HG03025 (cell line): ENCODE data around the gene ALDH18A1.
"Not testable (repeated sequence)": the region's sequence is repeated elsewhere in the genome, so short reads cannot be mapped to it uniquely, and the experiment has no call there.

Experiments
- ATAC-seq: cut with Tn5 transposase; IDR thresholded peaks from one replicate; pipeline ENCODE4 v1.9.1; 2021; ENCODE audit warnings: mild to moderate bottlenecking, moderate library complexity; ENCODE audit not compliant: unreplicated experiment, low FRiP score

Gene ALDH18A1

GRCh38 chr10:95656291-95657164 is at the start of gene ALDH18A1:
Gene ALDH18A1 (minus strand): TSS chr10:95656711. CDS start chr10:95653377, 3,334 bp downstream.
- peak; percentile 84 for ATAC-seq

DNA sequence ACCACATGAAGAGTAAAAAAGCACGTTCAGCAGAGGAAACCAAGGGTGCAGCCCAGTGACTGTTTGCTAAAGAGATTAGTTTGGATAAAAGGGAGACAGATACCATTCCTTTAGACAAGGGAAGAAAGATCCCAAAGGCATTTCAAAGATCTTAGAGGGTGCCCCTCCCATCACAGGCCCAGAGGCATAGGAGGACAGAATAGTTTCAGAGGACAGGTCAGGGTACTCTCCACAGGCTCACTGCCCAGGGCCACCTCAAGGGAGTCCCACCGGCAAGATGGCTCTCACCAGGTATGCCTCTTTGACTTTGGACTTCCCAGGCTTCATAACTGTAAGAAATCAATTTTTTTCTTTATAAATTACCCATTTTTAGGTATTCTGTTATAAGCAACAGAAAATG is 41.9 kb upstream of the ALDH18A1 start:
- no peak for ATAC-seq

- ATAC-seq: no peak
Measured at GRCh38 chr10:95697429-95697828, 40.9 kb upstream of the ALDH18A1 start.

DNA sequence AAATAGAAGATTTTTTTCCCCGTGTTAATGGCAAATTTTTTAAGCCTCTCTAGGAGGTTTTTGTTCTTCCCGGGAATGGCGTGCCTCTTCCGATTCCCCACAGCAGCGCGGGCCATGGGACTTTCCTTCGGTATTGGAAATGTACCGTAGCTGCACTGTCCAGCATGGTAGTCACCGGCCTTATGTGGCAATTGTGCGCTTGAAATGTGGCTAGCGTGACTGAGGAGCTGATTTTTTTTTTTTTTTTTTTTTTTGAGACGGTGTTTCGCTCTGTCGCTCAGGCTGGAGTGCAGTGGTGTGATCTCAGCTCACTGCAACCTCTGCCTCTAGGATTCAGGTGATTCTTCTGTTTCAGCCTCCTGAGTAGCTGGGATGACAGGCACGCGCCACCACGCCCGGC is 38.2 kb upstream of the ALDH18A1 start:
- no peak for ATAC-seq

GRCh38 chr10:95693668-95694534 is 37.4 kb upstream of the ALDH18A1 start, which contains the start of gene TCTN3:
Gene TCTN3 (minus strand): TSS chr10:95693927. CDS start chr10:95693899, 28 bp downstream.
- peak; percentile 98 for ATAC-seq

DNA sequence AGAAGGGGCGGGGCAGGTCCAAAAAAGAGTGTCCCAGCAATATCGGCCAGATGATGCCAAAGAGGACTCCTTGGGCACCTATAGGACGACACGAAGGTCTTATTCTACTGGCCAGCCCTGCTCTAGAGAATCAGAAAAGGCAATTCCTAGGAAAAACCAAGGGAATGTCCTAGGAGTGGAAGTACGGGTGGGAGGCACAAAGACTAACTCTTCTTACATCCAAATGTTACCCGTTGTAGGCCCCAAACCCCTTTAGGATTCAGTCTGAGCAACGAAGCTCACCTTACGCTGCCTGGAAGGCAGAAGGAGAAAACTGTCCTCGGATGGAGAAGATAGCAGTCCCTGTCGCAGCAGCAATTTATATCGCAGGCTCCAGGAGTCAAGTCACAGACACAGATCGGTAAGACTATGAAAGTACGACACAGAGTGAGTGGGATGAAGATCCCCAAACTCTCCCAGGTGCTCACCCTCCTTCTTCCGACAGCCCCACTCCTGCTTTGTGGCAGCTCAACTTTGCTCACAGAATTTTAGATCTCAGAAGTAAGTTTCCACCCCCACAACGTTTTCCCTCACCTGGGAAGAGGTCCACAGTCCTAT is 36.7 kb upstream of the ALDH18A1 start:
- ATAC-seq: peak; percentile 7

GRCh38 chr10:95691281-95691680 is 34.8 kb upstream of the ALDH18A1 start:
- ATAC-seq: no peak

- ATAC-seq: no peak
Measured at GRCh38 chr10:95688648-95689047, 32.1 kb upstream of the ALDH18A1 start.

DNA sequence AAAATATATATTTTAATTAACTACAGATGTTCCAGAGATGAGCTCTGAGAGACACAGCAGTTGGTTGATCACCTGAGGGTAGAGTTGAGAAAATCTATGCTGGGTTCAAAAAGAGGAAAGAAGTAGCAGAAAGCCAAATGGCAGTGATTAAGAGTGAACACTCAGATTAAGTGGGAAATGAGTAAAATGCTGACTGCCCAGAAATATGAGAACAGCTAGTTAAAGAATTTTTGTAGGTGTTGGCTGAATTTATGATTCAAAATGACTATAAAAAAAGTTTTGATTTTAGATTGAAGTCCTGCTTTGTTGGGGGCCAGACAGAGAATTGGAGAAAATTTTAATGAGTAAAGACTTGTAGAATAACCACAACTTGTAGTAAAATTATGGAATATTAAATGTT is 27.5 kb upstream of the ALDH18A1 start:
- ATAC-seq: no peak

DNA sequence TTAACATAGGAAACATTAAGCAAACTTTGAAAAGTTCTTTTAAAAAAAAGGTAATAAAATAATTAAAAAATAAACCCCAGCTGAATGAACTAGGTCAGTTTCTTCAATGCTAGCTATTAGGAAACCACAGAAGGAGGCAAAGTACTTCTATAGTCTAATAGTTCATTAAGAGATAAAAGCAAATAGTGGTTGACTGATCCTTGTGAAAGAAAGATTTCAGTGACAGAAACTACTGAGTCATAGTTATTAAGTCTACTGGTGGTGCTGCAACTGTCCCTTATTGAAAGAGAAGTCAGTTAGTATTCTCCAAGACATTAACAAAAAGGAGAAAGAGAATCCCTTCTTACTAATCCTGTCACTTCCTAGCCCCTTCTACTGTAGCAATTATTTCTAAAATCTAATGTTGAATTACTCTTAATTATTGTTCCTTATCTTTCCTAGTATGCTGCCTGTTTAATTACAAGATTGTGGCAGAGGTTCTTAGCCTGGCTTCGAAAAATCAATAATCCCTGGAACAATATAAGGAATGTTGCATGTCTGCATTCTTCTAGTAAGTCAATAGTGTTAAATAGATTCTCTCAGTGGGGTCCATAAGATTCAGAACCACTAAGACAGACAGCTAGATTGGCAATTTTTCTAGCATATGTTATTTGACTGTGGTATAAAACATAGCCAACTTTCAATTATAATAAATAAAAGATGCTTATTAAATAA is 19.0 kb upstream of the ALDH18A1 start:
- ATAC-seq: no peak

- no peak for ATAC-seq
Measured at GRCh38 chr10:95674643-95675042, 18.1 kb upstream of the ALDH18A1 start.

GRCh38 chr10:95672641-95673040 is 16.1 kb upstream of the ALDH18A1 start:
- not testable (repeated sequence) for ATAC-seq

GRCh38 chr10:95664543-95664942 is 8.0 kb upstream of the ALDH18A1 start:
- no peak for ATAC-seq

- ATAC-seq: no peak
Measured at GRCh38 chr10:95663496-95663895, 7.0 kb upstream of the ALDH18A1 start.

DNA sequence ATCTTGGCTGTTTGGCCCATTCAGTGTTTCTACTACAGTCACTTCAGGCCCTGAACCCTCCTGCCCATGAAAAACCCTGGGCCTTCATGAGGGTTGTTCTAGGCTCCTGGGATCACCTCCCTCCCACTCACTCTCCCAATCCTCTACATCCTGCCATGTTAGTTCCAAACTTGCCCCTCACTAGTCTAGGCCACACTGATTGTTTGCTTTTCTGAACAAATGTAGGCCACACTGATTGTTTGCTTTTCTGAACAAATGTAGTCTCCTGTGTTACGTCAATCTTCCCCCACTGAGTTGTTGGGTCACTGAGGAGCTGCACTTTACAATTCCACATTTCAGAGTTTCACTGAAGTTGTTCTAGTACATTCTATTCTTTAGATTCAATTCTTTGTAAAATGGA is 5.3 kb upstream of the ALDH18A1 start:
- ATAC-seq: no peak

- ATAC-seq: no peak
Measured at GRCh38 chr10:95660283-95660682, 3.8 kb upstream of the ALDH18A1 start.

GRCh38 chr10:95657250-95657649 is 739 bp upstream of the ALDH18A1 start:
- no peak for ATAC-seq

DNA sequence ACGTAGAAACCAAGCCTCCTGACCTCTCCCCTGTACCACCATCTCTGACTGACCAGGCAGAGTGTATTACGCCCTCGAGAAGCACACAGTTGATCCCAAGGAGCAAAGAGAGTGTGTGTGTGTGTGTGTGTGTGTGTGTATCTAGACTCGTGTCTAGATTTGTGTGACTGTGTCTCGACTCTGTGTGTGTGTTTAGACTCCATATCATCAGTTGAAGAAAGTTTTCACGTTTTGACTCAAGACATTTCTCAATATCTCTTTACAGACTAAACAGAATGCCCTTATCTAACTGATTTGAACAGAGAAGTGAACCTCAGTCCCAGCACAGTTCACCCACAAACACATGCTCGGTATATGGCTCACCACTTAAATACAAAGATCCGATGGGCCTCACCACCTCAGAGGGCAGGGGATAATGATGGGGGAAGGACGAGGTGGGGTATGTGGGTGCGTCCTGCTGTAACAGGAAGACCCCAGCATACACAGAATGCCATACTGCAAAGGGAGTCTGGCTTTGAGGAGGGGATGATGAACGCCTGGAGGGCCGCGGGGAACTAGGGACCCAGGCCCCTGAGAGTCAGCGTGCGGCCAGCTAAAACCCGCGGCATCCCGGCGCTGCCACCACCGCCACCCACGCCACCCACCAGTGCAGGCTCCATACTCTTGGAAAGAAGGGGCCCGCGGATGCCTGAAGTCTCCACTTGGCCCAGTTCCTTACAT is 780 bp downstream of the ALDH18A1 start:
- ATAC-seq: peak; percentile 25

DNA sequence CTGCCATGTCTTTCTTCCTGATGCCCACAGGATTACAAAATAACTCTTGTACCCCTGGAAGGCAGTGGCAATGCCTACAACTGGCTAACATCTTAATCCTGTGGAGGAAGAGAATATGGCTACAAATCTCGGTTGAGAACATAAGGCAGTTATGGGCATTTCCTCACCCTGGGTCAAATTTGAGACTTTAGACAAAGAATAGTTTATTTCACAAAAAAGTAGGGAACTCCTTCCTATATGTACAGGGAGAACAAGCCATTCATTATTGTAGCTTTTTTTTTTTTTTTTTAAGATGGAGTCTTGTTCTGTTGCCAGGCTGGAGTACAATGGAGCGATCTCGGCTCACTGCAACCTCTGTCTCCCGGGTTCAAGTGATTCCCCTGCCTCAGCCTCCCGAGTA is 2.6 kb downstream of the ALDH18A1 start:
- no peak for ATAC-seq
